ENCODE results near the gene CTTNBP2NL.

DNA sequence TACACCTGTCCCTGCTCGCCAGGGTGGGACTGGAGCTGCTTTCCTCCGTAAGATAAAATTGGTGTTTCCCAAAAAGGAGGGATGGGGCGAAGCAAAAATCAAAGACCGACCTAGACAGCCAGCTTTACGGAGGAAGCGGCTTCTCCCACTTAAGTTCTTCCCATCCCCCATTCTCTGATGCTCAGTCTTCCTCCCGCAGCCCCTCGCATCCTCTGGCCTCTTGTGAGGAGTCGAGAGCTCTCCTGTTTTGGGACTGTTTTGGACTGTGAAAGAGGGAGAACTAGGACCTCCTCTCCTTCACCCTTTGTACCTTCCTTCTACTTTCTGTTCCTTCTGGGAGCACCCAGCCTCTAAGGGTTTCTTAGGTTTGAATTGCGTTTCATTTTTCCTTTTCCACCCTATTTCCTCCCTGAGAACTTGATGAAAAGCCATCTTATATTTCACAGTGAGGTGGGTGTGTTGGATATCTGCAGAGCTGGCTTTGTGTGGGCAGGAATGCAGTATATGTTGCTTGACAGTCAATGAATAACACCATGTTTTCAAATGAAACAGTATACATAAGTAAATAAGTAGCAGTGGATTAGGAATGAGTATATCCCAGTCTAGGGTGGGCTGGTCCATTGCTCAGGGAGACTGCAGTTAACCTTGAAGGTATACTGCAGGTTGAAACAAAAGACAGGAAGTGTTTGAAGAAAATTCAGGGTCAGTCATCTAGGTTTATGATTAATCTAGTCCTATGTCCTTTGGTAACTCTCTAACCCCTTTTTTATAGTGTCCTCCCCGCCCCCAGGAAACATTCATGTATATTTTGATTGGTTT, 848 bp downstream of the CTTNBP2NL start:
- no peak for TF ChIP-seq POLR2A (IDR thresholded peaks at IDR 0.05)
- TF ChIP-seq, protein P1, sequence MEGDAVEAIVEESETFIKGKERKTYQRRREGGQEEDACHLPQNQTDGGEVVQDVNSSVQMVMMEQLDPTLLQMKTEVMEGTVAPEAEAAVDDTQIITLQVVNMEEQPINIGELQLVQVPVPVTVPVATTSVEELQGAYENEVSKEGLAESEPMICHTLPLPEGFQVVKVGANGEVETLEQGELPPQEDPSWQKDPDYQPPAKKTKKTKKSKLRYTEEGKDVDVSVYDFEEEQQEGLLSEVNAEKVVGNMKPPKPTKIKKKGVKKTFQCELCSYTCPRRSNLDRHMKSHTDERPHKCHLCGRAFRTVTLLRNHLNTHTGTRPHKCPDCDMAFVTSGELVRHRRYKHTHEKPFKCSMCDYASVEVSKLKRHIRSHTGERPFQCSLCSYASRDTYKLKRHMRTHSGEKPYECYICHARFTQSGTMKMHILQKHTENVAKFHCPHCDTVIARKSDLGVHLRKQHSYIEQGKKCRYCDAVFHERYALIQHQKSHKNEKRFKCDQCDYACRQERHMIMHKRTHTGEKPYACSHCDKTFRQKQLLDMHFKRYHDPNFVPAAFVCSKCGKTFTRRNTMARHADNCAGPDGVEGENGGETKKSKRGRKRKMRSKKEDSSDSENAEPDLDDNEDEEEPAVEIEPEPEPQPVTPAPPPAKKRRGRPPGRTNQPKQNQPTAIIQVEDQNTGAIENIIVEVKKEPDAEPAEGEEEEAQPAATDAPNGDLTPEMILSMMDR (IDR thresholded peaks at IDR 0.05) = no peak
